GM23338 (cell line): ENCODE results near the gene FHIT. TPM values are rescaled to one million over a fixed set of nuclear protein-coding genes. Genes with fewer than 3 reads are reported as not detected.

Source experiments
- ATAC-seq: fragments of 200-7000 bp; cut with Tn5 transposase; 3 replicates; pipeline ENCODE4 v1.9.1; 2020
- DNase-seq: peaks from one replicate; pipeline ENCODE4 v3.0.0-alpha.2; 2015; ENCODE audit warnings: low spot score
- H2AFZ ChIP-seq: fragments of 200-600 bp; sonication (generic); 2 replicates; pipeline ENCODE4 v1.8.0; 2016; ENCODE audit warnings: antibody characterized with exemption, mild to moderate bottlenecking, moderate library complexity
- H3F3A ChIP-seq: fragments of 200-600 bp; sonication (generic); replicated peaks from 2 replicates; pipeline ENCODE4 v1.8.0; 2017; ENCODE audit warnings: antibody characterized with exemption, mixed run types, low read depth
- H3K27ac ChIP-seq: fragments of 200-600 bp; sonication (generic); 2 replicates; pipeline ENCODE4 v1.6.1; 2016; ENCODE audit warnings: low read depth
- H3K27me3 ChIP-seq: fragments of 200-600 bp; sonication (generic); 2 replicates; pipeline ENCODE4 v1.8.0; 2016; ENCODE audit warnings: mild to moderate bottlenecking, mixed run types, moderate library complexity; ENCODE audit not compliant: insufficient read depth
- H3K36me3 ChIP-seq: fragments of 200-600 bp; sonication (generic); 2 replicates; pipeline ENCODE4 v1.8.0; 2016; ENCODE audit warnings: mild to moderate bottlenecking; ENCODE audit not compliant: insufficient read depth
- H3K4me1 ChIP-seq: fragments of 200-600 bp; sonication (generic); 2 replicates; pipeline ENCODE4 v1.8.0; 2016; ENCODE audit warnings: mild to moderate bottlenecking, moderate library complexity; ENCODE audit not compliant: insufficient read depth
- H3K4me2 ChIP-seq: fragments of 200-600 bp; sonication (generic); 2 replicates; pipeline ENCODE4 v1.7.1; 2017; ENCODE audit warnings: mixed run types
- H3K4me3 ChIP-seq: fragments of 200-600 bp; sonication (generic); 2 replicates; pipeline ENCODE4 v1.6.1; 2016; ENCODE audit warnings: mixed run types
- H3K79me2 ChIP-seq: fragments of 200-600 bp; sonication (generic); replicated peaks from 2 replicates; pipeline ENCODE4 v1.8.0; 2017; ENCODE audit warnings: mild to moderate bottlenecking; ENCODE audit not compliant: insufficient read depth
- H3K9me2 ChIP-seq: fragments of 200-600 bp; sonication (generic); 2 replicates; pipeline ENCODE4 v1.8.0; 2017; ENCODE audit not compliant: insufficient read depth
- H4K20me1 ChIP-seq: fragments of 200-600 bp; sonication (generic); replicated peaks from 2 replicates; pipeline ENCODE4 v1.8.0; 2017; ENCODE audit warnings: mild to moderate bottlenecking; ENCODE audit not compliant: insufficient read depth
- H3K27ac Mint-ChIP-seq: 2 replicates; pipeline ENCODE4 v1.8.0; 2020; ENCODE audit warnings: inconsistent platforms, mild to moderate bottlenecking, moderate library complexity, mixed read lengths
- H3K27me3 Mint-ChIP-seq: 3 replicates; pipeline ENCODE4 v1.8.0; 2022; ENCODE audit warnings: low read depth, mild to moderate bottlenecking, moderate library complexity, mixed read lengths, inconsistent platforms; ENCODE audit not compliant: insufficient read depth, poor library complexity
- H3K36me3 Mint-ChIP-seq: 3 replicates; pipeline ENCODE4 v1.8.0; 2021; ENCODE audit warnings: low read depth, mild to moderate bottlenecking, inconsistent platforms, moderate library complexity, mixed read lengths
- H3K4me1 Mint-ChIP-seq: 3 replicates; pipeline ENCODE4 v1.8.0; 2020; ENCODE audit warnings: mild to moderate bottlenecking, inconsistent platforms, mixed read lengths
- H3K4me3 Mint-ChIP-seq: 3 replicates; pipeline ENCODE4 v1.8.0; 2021; ENCODE audit warnings: moderate library complexity, mild to moderate bottlenecking, inconsistent platforms, mixed read lengths
- H3K9me3 Mint-ChIP-seq: 3 replicates; pipeline ENCODE4 v1.8.0; 2020; ENCODE audit warnings: moderate library complexity, mild to moderate bottlenecking, inconsistent platforms, mixed read lengths
- EZH2 ChIP-seq: fragments of 200-600 bp; sonication (generic); IDR thresholded peaks from one replicate; pipeline ENCODE4 v1.8.0; 2017; ENCODE audit warnings: antibody characterized with exemption, mild to moderate bottlenecking, low read depth; ENCODE audit not compliant: unreplicated experiment
- JUNB ChIP-seq: IDR thresholded peaks from one replicate; pipeline ENCODE4 v1.6.1; 2016; ENCODE audit warnings: antibody characterized with exemption; ENCODE audit not compliant: unreplicated experiment
- NANOG ChIP-seq: IDR thresholded peaks from 2 replicates; pipeline ENCODE4 v1.6.1; 2016; ENCODE audit warnings: antibody characterized with exemption, borderline replicate concordance
- POLR2AphosphoS5 ChIP-seq: IDR thresholded peaks from 2 replicates; pipeline ENCODE4 v1.6.1; 2016; ENCODE audit warnings: antibody characterized with exemption, low read depth
- STAT1 ChIP-seq: IDR thresholded peaks from one replicate; pipeline ENCODE4 v1.6.1; 2016; ENCODE audit warnings: antibody characterized with exemption; ENCODE audit not compliant: unreplicated experiment
- ZNF331 ChIP-seq: fragments of 250-450 bp; sonication (Bioruptor Pico); IDR thresholded peaks from 2 replicates; pipeline ENCODE4 v1.5.0; 2020; ENCODE audit warnings: low read depth, mild to moderate bottlenecking, moderate library complexity
- polyA plus RNA-seq: library from polyadenylated mRNA; unstranded; fragments of >200 nt; fragmentation: Nextera tagmentation; extraction: Ambion mirVana; gene quantifications from 2 replicates; pipeline ENCODE4 v1.2.1, GENCODE V29; 2016
- total RNA-seq: library from RNA; depleted of rRNA; stranded (reverse); fragments of >200 nt; shearing (Covaris generic); gene quantifications from 2 replicates; pipeline ENCODE4 v1.2.3, GENCODE V29; 2014
- TF ChIP-seq, protein P1 (sequence below): IDR thresholded peaks from one replicate; pipeline ENCODE4 v1.6.1; 2018; ENCODE audit warnings: antibody characterized with exemption; ENCODE audit not compliant: unreplicated experiment

The FHIT gene
- total and polyA plus RNA-seq, 2 experiments from 2014 or later = 3.0 to 8.3 TPM

DNA sequence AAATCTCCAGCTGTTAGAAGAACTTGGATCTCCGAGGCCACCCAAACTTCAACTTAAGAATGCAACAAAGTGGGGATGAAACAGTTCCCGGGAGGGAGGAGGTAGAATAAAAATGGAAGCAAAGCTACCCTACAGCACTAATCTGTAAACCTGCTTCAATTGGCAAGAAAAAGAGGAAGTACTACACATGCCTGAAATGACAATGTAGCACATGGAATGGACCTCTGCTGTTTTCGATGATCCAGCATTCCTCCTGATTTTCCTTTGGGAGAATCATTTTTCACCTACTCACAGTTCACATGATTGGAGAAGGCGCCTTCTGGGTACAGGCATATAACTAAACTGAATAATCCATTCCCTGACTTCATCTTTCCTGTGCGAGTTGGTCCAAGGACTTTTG, 1081.5 kb downstream of the FHIT start:
- Histone ChIP-seq H3K4me3 (no peak overlapping the region), H3K4me2 (no peak overlapping the region), H4K20me1 (no peaks in the 10 kb centered on the region), H3K27ac (no peak overlapping the region), H2AFZ (no peak overlapping the region), H3K79me2 (no peaks in the 10 kb centered on the region), H3K4me1 (no peaks in the 10 kb centered on the region), H3F3A (no peaks in the 10 kb centered on the region), H3K36me3 (no peaks in the 10 kb centered on the region), H3K9me2 (peaks cover 9% of the 10 kb centered on the region), H3K27me3 (no peaks in the 10 kb centered on the region)
- no peak overlapping the region for H3K27ac Mint-ChIP-seq
- TF ChIP-seq NANOG = no peak
- no peak for TF ChIP-seq STAT1
- no peak for TF ChIP-seq EZH2
- TF ChIP-seq POLR2AphosphoS5 = no peak
- TF ChIP-seq, protein P1, sequence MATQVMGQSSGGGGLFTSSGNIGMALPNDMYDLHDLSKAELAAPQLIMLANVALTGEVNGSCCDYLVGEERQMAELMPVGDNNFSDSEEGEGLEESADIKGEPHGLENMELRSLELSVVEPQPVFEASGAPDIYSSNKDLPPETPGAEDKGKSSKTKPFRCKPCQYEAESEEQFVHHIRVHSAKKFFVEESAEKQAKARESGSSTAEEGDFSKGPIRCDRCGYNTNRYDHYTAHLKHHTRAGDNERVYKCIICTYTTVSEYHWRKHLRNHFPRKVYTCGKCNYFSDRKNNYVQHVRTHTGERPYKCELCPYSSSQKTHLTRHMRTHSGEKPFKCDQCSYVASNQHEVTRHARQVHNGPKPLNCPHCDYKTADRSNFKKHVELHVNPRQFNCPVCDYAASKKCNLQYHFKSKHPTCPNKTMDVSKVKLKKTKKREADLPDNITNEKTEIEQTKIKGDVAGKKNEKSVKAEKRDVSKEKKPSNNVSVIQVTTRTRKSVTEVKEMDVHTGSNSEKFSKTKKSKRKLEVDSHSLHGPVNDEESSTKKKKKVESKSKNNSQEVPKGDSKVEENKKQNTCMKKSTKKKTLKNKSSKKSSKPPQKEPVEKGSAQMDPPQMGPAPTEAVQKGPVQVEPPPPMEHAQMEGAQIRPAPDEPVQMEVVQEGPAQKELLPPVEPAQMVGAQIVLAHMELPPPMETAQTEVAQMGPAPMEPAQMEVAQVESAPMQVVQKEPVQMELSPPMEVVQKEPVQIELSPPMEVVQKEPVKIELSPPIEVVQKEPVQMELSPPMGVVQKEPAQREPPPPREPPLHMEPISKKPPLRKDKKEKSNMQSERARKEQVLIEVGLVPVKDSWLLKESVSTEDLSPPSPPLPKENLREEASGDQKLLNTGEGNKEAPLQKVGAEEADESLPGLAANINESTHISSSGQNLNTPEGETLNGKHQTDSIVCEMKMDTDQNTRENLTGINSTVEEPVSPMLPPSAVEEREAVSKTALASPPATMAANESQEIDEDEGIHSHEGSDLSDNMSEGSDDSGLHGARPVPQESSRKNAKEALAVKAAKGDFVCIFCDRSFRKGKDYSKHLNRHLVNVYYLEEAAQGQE = no peak
- no peaks in the 10 kb centered on the region for H3K9me3 Mint-ChIP-seq
- H3K27me3 Mint-ChIP-seq = no peaks in the 10 kb centered on the region
- ATAC-seq = no peak
- H3K4me3 Mint-ChIP-seq = no peak overlapping the region
- no peak for DNase-seq
- no peaks in the 10 kb centered on the region for H3K36me3 Mint-ChIP-seq
- H3K4me1 Mint-ChIP-seq = no peaks in the 10 kb centered on the region

DNA sequence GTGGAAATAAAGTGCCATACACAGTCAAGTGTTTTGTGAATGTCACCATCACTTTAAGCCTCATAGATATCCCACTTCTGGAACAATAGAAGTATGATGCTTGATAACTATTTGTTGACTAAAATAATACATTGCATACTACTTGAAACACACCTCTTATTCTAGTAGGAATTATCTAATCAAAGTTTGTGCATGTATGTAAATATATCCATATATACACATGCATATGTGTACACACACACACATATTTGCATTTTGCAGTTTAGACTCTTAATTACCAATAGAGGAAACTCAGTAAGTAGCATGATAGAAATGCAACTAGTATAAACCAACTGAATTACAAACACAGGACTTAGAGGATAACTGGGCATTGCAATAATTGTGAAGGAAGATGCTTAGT, 1084.1 kb downstream of the FHIT start:
- ATAC-seq = no peak
- H2AFZ ChIP-seq = no peak overlapping the region
- Mint-ChIP-seq H3K27me3 (no peaks in the 10 kb centered on the region), H3K4me3 (no peak overlapping the region), H3K9me3 (no peaks in the 10 kb centered on the region), H3K27ac (no peak overlapping the region), H3K36me3 (no peaks in the 10 kb centered on the region), H3K4me1 (no peaks in the 10 kb centered on the region)
- H4K20me1 ChIP-seq = no peaks in the 10 kb centered on the region
- H3K36me3 ChIP-seq = no peaks in the 10 kb centered on the region
- H3K9me2 ChIP-seq = peaks cover 15% of the 10 kb centered on the region
- H3F3A ChIP-seq = no peaks in the 10 kb centered on the region
- TF ChIP-seq JUNB (no peak), EZH2 (no peak), ZNF331 (CRISPR knock-in tag) (no peak), STAT1 (no peak)
- TF ChIP-seq, protein P1 = no peak
- no peak overlapping the region for H3K4me2 ChIP-seq
- H3K4me1 ChIP-seq = no peaks in the 10 kb centered on the region
- no peak overlapping the region for H3K27ac ChIP-seq
- H3K27me3 ChIP-seq = no peaks in the 10 kb centered on the region
- no peaks in the 10 kb centered on the region for H3K79me2 ChIP-seq
- no peak for DNase-seq
- no peak overlapping the region for H3K4me3 ChIP-seq
